IgD-negative memory B cell (primary cell): ENCODE data around the gene GREM1. TPM values are rescaled to one million over a fixed set of nuclear protein-coding genes. Genes with fewer than 3 reads are reported as not detected.

Source experiments
- H3K27ac Mint-ChIP-seq, 3 donors: one replicate each; pipeline ENCODE4 v1.8.0; 2020 to 2022; ENCODE audit warnings: mild to moderate bottlenecking in 3 of 3, mixed read lengths in 3 of 3, moderate library complexity in 1 of 3
- H3K27me3 Mint-ChIP-seq: one replicate; pipeline ENCODE4 v1.8.0; 2021; ENCODE audit warnings: mixed read lengths
- H3K36me3 Mint-ChIP-seq: one replicate; pipeline ENCODE4 v1.8.0; 2020; ENCODE audit warnings: mild to moderate bottlenecking, mixed read lengths
- H3K4me1 Mint-ChIP-seq, 3 donors: one replicate each; pipeline ENCODE4 v1.8.0; 2020 to 2022; ENCODE audit warnings: mixed read lengths in 3 of 3, mild to moderate bottlenecking in 1 of 3
- H3K4me3 Mint-ChIP-seq, 4 donors: one replicate each; pipeline ENCODE4 v1.8.0; 2020 to 2022; ENCODE audit warnings: mild to moderate bottlenecking in 4 of 4, mixed read lengths in 4 of 4, moderate library complexity in 3 of 4
- H3K9me3 Mint-ChIP-seq, 3 donors: one replicate each; pipeline ENCODE4 v1.8.0; 2020 to 2021; ENCODE audit warnings: mixed read lengths in 3 of 3, mild to moderate bottlenecking in 1 of 3
- polyA plus RNA-seq: library from polyadenylated mRNA; unstranded; fragments of 300-500 nt; fragmentation: Illumina TruSeq; gene quantifications from one replicate; pipeline ENCODE4 v1.2.3, GENCODE V29; 2021

GREM1 gene
- polyA plus RNA-seq, 1 donor from 2014 or later, result not detected

DNA sequence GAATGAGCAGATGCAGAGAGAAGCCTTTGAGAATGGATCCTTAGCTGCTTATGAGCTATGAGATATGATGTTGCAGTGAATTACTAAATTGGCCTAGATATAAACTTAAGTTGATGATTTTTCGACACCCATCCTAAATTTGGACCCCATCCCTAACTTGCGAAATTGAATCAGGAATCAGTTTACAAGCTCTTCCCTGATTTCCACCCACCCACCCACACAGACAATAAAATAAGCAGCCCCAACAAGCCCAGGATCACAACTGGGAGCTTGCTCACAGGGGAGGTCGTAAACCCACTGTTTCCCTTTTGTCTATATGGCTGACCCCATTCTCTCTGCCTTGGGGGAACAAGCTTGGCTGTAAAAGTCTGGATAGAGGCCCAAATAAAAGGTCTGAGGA lies 57.3 kb downstream of the GREM1 start:
- peaks cover 0 to 2% (median 0%) of the 10 kb centered on the region in 3 donors for H3K4me1 Mint-ChIP-seq
- no peaks in the 10 kb centered on the region for H3K36me3 Mint-ChIP-seq
- H3K27me3 Mint-ChIP-seq, result no peaks in the 10 kb centered on the region
- peak overlapping the region in 1 of 3 donors; percentile 53 for H3K27ac Mint-ChIP-seq
- H3K9me3 Mint-ChIP-seq, result peaks cover 0 to 7% (median 4%) of the 10 kb centered on the region in 3 donors
- H3K4me3 Mint-ChIP-seq, result no peak overlapping the region

DNA sequence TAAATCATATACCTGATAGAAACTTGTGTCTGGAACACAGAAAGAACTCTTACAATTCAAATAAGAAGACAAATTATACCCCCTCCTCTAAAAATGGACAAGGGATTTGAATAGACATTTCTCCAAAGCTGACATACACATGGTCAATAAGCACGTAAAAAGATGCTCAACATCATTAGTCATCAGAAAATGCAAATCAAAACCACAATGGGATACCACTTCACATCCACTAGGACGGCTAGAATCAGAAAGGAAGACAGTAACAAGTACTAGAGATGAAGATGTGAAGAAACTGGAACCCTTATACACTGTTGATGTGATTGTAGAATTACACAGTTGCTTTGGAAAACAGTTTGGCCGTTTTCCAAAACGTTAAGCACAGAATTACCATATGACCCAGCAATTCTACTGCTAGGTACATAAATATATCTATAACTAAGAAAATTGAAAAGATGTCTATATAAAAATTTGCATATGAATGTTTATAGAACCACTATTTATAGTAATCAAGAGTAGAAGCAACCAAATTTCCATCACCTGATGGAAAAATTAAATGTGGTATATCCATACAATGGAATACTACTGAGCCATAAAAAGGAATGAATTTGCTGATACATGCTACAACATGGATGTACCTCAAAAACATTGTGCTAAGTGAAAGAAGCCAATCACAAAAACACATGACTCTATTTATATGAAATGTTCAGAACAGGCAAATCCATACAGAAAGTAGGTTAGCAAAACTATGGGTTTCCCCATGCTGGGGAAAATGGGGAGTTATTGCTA lies 60.8 kb downstream of the GREM1 start:
- no peaks in the 10 kb centered on the region for H3K36me3 Mint-ChIP-seq
- no peak overlapping the region for H3K27ac Mint-ChIP-seq
- peaks cover 4% of the 10 kb centered on the region for H3K27me3 Mint-ChIP-seq
- no peak overlapping the region for H3K4me3 Mint-ChIP-seq
- H3K9me3 Mint-ChIP-seq, result peaks cover 0 to 7% (median 4%) of the 10 kb centered on the region in 3 donors
- peaks cover 0 to 2% (median 0%) of the 10 kb centered on the region in 3 donors for H3K4me1 Mint-ChIP-seq

DNA sequence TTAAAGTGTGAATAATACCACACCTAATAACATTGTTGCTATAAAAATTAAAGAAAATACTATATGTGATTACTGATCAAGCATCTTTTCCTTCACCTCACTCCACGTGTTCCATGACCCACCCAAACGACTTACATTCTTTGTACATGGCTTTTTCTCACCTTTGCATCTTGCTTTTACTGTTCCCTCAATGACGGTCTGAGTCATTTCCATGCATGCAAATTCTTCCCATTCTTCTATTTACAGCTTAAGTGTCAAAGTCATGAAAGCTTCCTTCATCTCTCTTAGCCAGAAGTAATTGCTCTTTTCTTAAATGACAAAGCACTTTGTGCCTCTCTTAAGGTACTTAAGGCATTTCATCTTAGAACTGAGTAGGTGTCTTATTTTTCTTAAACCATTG lies 64.0 kb downstream of the GREM1 start:
- Mint-ChIP-seq H3K4me3 (no peak overlapping the region), H3K27ac (no peak overlapping the region)

DNA sequence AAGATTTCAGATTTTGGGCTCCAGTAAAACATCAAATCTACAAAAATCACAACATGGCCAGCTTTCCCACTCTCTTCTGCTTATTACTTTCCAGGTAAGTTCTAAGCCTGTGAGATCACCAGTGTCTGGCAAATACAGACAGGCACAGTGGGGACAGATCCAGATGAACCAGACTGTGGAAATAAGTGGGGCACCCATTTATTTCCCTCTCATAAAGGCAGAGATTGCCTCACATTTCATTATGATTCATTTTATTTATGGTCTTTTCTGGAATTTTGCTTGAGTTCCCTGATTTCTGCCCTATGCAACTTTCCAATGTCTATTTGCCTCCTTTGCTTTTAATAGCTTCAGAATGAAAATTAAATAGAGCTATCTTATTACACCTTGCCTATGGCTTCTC lies 66.8 kb downstream of the GREM1 start:
- Mint-ChIP-seq H3K27me3 (peaks cover 7% of the 10 kb centered on the region), H3K36me3 (no peaks in the 10 kb centered on the region), H3K4me3 (no peak overlapping the region), H3K27ac (no peak overlapping the region), H3K9me3 (peaks cover 0 to 1% (median 0%) of the 10 kb centered on the region in 3 donors), H3K4me1 (no peaks in the 10 kb centered on the region)

More for the DNA sequence above, 64.0 kb downstream of the GREM1 start:
- peaks cover 0 to 7% (median 2%) of the 10 kb centered on the region in 3 donors for H3K9me3 Mint-ChIP-seq
- H3K36me3 Mint-ChIP-seq, result no peaks in the 10 kb centered on the region
- H3K4me1 Mint-ChIP-seq, result no peaks in the 10 kb centered on the region
- peaks cover 7% of the 10 kb centered on the region for H3K27me3 Mint-ChIP-seq

DNA sequence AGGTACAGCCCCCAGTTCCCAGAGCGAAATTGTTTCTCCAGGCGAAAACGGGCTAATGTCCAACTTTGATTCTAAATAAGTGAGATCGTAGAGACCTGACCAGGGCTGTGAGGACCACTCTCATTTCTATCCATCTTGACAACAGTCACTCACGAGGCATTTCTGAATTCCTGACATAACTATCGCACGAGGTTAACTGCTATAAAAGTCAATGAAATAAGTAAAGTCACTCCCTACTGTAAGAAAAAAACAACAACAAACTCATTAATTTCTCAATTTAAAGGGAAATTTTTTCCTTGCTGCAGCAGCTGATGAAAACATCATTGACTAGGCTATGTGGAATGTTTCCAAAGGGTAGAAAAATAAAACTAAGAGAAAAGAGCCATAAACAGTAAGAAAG lies 69.1 kb downstream of the GREM1 start:
- Mint-ChIP-seq H3K27me3 (peaks cover 5% of the 10 kb centered on the region), H3K27ac (no peak overlapping the region)

DNA sequence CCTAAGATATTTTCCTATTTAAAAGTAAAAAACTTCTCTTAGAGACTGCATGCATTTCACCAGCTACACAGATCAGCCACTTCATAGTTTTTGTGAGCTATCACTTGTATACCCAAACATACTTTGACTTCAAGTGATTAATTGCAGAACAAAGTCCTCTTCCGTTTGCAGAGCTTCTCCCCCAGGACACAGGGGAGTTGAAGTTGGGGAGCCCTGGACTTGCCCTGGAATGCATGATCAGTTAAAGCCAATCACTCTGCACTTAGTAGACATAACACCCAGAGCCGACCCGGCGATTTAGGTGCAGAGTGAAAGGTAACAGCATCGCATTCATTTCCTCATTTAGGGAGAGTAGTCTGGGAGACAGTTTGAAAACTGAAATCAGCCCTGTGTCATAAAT lies 70.1 kb downstream of the GREM1 start:
- Mint-ChIP-seq H3K27me3 (peaks cover 3% of the 10 kb centered on the region), H3K4me1 (no peaks in the 10 kb centered on the region), H3K27ac (no peak overlapping the region), H3K4me3 (no peak overlapping the region), H3K36me3 (no peaks in the 10 kb centered on the region), H3K9me3 (no peaks in the 10 kb centered on the region)

More for the DNA sequence above, 69.1 kb downstream of the GREM1 start:
- H3K9me3 Mint-ChIP-seq, result no peaks in the 10 kb centered on the region
- H3K4me3 Mint-ChIP-seq, result no peak overlapping the region
- no peaks in the 10 kb centered on the region for H3K4me1 Mint-ChIP-seq
- H3K36me3 Mint-ChIP-seq, result no peaks in the 10 kb centered on the region

DNA sequence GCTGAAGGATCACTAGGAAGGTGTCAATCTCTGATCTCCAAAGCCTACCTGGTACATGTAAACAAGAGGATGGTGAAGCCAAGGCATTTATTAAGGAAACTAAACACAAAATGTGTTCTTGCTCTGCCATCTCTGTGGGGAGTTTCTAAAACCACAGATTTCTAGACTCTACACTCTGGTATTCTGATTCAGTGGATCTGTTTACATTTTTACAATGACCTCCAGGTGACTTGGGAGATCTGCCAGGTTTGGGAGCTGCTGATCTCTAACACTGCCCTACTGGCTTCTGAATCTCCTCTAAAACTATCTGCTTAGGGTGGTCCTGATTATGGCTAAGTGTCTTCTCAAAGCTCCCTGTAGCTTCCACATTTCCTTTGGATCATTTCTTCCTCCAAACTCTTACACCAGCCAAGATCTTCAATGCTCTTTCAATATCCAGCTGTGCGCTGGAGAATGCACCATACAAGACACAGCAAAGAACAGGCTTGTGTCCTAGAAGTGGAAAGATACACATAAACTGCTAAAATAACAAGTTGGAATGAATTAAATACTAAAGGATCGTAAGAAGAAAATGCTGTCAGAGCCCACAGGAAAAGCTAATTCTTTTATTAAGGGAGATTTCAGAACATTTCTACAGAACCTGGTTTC lies 72.7 kb downstream of the GREM1 start:
- H3K4me1 Mint-ChIP-seq, result no peaks in the 10 kb centered on the region

DNA sequence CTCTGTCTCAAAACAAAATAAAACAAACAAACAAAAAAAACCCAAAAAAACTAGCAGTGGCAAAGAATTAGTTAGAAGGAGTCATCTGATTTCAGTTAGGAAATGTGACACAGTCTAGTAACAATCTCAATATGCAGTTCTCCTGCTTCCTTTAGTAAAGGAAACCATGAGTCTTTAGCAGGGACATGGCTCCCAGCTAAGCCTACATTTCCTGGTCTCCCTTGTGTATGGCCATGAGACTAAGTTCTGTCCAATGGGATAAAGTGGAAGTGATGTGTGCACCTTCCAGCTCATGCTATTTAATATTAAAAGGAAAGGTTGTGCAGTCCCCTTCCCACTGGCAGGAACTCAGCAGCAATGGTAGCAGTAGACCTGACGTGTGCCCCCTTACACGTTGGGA lies 74.6 kb downstream of the GREM1 start:
- Mint-ChIP-seq H3K27me3 (no peaks in the 10 kb centered on the region), H3K4me3 (no peak overlapping the region), H3K36me3 (no peaks in the 10 kb centered on the region), H3K4me1 (no peaks in the 10 kb centered on the region), H3K27ac (no peak overlapping the region), H3K9me3 (no peaks in the 10 kb centered on the region)

More for the DNA sequence above, 72.7 kb downstream of the GREM1 start:
- H3K9me3 Mint-ChIP-seq, result no peaks in the 10 kb centered on the region
- no peaks in the 10 kb centered on the region for H3K36me3 Mint-ChIP-seq
- H3K27me3 Mint-ChIP-seq, result no peaks in the 10 kb centered on the region
- no peak overlapping the region for H3K4me3 Mint-ChIP-seq
- H3K27ac Mint-ChIP-seq, result no peak overlapping the region

Other genes with a start within 250 kb of the GREM1 start
- 0.38 TPM for gene GOLGA8N, start 124.5 kb upstream of the GREM1 start, polyA plus RNA-seq
- 2.4 TPM for gene ARHGAP11A, start 102.5 kb upstream of the GREM1 start, polyA plus RNA-seq
- not detected for gene SCG5, start 76.3 kb upstream of the GREM1 start, polyA plus RNA-seq